GM18858 (cell line): ENCODE measurements around the gene STK17A.

ENCODE experiments used
- ATAC-seq: cut with Tn5 transposase; IDR thresholded peaks from one replicate; pipeline ENCODE4 v1.9.1; 2021; ENCODE audit not compliant: unreplicated experiment

Gene STK17A

DNA sequence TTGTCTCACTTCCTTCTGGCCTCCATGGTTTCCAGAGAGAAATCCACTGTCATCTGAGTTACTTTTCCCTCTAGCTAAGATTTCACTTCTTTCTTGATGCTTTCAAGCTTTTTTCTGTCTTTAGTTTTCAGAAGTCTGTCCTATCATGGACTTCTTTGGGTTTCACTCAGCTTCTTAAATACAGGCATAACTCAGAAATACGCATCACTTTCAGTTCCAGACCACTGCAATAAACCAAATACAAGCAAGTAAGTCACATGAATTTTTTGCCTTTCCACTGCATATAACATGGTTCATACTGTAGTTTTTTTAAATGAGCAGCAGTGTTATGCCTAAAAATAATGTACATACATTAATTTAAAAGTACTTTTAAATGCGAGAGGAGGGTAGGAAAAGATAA, 48.7 kb downstream of the STK17A start:
- ATAC-seq = no peak

DNA sequence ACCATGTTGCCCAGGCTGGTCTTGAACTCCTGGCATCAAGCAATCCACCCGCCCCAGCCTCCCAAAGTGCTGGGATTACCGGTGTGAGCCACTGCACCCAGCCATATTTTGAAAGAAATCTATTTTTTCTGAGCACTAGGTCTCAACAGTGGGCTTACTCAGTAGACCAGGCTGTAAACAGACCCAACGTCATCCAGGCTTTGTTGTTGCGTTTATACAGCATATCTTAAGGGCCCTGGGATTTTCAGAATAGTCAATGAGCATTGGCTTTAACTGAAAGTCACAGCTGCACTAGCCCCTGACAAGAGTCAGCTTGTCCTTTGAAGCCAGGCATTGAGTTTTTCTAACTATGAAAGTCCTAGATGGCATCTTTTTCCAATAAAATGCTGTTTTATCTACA, 49.8 kb downstream of the STK17A start:
- no peak for ATAC-seq

DNA sequence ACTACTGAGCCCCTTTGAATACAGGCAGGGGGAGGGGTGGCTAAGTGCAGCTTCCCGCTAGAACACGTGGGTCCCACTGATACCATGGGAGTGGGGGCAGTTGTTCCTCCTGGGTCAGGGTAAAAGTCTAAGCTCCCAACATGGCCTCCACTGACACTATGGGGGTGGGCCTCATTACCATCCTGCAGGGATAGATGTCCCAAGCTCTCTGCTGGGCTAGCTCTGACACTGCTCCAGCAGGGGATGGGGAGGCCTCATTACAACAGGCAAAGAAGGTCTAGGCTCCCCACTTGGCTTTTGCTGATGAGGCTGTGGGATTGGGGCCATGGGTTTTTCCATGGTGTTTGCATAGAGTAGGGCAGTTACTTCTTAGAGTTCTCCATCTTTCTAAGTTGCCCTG, 51.5 kb downstream of the STK17A start:
- no peak for ATAC-seq

DNA sequence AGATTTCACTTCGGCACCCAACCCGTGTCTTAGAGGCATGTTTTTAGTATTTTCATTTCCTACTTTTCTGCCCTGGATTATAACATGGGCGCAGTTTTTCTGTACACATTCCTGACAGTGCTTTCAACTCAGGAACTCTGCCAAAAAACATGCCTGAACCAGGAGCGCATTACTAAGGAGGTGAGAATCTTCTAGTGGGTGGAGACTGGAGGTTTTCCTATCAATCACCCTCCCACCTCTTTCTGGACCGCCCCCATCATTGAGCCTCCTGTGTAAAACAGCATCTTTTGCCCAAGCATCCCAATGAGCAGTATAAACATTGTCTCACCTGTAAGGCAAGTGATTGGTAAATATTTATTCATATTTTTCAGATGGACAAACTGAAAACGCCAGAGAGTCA, 53.2 kb downstream of the STK17A start:
- no peak for ATAC-seq

DNA sequence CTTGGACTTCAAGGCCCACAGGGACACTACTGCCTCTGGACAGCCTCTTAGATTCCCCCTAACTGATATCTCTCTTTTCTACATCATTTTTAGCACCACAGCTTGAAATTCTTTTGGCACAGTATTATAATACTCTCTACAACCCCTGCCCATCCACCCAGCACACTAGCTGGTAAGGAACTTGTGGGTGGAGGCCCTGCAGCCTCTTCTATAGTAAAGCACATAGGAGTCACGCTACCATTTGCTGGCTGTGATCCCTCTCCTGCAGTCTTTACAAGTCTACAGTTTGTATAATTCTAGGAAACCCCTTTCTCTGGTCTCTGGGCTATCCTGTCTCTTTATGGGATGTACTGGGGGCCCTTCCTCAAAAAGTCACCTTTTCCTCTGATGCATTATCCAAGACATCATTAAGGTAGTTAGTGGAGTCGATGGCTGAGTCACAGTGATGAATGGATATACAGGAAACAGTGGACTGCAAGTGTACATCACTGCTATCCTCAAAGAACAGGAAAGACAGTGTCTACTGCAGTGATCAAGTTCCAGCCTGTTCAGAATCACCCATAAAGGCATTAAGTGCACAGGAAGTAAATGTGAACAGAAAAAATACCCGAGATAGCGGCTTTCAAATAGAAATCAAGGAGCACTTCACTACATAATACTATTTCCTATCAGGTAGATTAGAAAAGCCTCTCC, 54.4 kb downstream of the STK17A start:
- ATAC-seq = no peak

DNA sequence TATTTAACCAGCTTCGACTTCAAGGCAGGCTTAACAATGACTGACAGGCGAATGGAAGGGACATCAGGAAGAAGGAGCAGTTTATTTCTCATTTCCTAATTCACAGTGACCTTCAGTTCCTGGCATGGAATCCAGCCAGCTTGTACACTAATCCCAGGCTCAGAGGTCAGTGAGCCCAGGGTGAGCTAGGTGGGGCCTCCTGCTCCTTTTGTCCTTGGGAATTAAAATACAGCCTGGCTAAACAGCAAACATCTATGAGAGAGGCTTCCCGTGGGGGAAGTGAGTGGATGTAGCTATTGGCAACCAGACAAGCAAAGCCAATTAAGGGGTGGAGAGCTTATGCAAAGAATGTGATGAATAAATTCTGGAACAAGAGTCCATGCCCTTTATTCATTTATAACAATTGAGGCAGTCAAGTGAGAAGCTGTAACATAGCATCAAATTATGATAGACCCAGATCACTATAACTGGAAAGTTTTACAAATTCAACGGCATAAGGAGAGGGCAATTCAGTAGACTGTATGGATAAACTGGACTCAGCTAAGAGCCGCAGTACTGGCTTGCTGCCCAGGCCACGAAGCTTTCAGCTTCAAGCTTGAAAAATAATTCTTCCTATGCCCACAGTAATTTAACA, 57.1 kb downstream of the STK17A start:
- ATAC-seq = no peak

DNA sequence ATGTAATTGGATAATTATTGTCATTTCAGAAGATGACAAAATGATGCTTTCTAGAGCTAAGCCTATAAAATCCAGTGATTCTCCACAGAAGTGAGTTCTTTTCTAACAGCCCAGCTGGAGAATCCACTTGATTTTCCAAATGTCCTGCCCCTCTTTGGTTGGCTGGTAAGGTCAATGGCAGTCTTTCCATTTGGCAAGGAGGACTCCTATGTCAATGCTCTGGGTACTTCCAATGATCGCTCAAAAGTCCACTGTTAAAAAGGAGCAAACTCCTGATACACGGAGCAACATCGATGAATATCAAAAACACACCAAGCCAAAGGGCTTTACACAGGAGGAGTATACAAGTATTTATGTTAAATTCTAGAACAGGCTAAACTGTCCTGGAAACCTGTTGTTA, 57.8 kb downstream of the STK17A start:
- no peak for ATAC-seq

DNA sequence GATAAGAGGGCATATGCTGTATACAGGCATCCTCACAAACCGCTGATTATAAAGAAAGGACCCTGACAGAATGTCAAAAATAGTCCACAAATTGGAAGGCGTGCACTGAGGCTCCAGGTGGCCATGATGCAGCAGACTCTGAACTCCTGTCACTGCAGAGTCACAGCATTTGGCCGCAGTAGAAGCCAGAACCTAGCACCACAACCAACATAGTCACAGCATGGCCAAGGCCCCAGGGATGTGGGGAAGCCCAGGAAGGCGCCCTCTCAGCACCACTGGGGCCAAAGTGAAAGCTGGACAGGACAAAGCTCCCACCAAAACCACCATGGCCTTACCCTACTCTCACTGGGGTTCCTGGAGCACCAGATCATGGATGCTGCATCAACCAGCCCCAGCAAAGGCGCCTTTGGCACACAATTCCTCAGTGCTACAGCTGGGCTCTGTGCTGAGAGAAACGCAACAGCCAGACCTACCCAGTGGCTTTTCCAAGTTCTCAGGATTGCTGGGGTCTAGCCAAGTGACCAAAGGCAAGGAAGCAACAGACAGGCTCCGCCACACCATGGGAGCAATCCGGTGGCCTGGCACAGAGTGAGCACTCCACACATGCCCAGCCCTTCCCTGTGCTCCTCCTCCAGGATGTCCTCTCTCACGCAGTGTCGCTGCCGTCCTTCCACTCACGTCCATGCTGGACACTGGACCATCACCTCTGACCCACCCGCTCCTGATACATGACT, 60.2 kb downstream of the STK17A start:
- no peak for ATAC-seq

DNA sequence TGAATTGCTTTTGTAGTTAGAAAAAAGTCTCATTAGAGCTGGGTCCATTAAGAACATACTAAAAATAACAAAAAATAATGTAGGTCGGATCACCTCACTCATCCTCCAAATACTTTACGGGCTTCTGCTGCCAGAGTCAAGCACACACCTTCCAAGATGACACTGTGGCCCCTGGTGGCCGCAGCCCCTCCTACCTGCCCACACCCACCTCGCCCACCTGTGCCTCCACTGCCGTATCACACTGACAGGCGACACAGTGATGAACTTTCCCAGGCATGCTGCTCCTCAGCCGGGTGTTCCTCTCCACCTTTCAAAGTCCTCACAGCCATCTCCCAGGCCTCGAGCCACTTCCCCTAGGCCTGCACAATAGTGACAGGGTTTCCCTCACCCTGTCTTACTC, 60.9 kb downstream of the STK17A start:
- no peak for ATAC-seq

DNA sequence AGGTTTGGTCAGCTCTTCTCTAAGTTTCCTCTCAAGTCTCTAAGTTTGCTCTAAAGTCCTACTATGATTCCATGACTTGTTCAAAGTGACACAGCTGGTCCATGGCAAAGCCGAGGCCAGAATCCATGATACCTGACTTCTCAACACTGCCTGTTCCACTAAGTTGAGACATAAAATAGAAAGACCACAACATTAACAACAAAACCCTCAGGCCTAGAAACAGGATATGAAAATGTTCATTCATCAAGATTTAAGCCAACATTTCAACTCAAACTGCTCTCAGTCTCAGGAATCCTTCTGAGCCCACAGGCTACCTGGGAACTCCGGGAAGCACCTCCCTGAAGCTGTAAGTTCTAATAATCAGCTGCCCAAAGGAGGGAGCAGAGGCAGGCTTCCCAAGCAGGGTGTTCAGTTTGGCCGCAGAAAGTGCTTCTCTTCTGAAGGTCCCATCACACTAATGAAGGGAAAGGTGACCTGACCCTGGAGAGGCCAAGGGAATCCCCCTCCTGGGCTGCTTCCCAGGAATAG, 62.9 kb downstream of the STK17A start:
- no peak for ATAC-seq

DNA sequence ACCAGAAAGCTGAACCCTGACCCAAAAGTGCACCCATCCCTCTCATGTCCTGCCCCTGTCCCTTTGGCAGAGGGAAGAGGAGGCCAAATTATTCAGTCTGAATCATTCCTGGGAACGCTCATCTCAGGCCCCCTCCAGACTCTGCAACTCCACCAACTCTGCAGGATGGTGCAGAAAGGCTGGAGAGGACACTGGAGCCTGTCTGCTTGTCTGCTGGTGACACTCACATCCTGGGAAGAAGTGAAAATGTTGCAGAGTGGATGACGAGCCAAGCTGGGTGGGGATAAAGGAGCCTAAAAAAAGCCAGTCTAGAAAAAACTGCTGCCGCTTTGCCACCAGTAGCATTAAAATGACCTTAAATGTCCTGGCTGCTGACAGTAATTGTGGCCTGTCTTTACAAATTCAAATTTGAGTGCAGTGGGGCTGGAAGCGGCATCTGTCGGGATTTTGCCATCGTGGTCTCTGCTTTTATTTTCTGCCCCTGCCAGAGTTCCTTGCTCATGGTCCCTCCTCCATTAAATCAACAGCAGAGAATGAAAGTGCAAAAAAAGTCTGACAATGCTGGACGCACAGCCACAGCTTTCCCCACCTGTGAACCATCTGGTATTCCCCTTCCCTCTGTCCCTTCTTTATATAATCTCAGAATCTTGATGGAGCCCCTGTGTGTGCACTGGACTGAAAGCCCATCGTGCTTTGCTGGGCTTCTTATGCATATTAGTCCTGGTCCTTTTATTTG, 63.9 kb downstream of the STK17A start:
- no peak for ATAC-seq

DNA sequence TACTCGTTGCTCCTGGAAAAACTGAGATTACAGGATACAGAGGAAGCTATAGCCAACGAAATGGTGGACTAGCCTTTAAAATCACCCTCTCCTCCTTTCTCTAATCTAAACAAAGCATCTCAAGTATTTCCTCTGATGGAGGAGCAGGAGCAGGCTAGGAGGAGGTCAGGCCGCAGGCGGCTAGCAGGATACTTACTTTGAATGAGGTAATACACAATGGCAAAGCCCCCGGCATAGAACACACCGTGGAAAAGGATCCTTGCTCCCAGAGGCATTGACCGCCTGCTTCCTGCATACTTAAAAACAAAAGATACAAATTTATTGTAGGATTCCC, 64.4 kb downstream of the STK17A start:
- ATAC-seq = no peak

DNA sequence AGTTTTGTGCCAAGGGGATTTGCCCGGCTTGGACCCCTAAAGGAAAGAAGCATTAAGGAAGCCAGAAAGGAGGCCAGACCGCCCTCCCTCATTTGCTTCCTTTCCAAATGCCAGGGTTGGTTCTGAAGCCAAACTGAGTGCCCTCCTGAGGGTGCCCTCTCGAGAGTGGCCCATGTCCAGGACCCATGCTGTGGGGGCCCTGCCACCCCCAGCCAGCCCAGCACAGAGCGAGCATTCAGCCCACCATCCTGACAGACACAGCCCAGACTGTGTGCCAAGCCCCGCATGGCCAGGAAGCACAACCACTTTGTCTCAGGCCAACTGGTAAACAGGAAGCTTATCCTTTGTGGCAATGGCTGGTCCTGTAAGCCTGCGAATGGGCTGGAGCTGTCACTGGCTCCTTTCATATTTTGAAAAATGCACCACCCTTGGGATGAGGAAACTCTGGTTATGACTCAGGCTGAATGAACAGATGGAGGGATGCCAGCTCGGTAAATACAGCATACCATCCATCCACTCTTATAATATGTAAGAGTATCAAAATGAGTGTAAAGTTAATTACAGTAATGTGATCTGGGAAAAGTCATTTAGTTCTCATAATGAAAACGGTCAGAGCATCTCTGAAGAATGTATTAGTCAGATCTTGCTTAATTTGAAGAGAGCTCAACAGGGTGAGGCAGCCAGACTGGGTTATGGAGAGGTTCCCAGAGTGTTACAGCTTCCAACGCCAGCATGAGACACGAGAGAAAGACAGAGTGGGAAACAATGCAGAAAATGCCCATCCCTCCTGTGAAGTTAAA, 65.0 kb downstream of the STK17A start:
- ATAC-seq = no peak

DNA sequence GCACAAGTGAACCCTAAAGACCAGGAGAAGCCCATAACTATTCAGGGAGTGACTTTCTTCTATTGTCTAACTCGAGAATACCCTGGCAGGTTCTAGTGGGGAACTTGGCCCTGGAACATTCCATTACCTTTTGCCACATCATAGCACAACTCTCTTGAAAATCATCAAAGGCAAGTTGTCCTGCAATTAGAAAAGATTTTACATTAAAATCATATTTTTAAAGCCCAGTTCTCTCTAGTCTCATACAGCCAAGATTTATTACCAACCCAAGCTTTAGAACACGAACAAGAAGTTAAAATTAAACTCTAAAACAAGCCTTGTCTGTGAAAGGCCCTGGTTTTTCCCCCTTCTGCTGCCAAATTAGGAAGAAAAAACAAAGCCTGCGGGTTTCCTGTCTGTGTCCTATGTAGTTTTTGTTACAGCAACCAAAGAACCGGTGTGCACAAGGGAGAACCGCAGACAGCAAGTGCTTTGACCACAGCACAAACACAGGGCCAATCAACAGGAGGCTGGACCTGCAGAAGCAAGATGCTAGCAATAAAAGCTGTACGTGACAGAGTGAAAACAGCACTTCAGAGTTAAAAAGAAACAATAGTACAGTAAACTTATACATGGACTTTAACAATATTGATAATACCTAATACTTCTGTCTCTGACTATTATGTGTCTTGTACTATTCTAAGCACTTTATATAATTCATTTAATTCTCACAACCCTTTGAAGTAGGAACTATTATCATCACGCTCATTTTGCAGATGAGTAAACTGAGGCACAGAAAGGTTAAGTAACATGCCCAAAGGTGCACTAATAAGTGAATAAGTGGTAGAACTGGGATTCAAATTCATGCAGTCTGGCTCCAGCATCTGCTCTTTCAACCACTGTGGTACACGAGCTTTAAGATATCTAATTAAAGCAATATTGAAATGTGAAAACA, 65.8 kb downstream of the STK17A start:
- peak; percentile 52 for ATAC-seq

DNA sequence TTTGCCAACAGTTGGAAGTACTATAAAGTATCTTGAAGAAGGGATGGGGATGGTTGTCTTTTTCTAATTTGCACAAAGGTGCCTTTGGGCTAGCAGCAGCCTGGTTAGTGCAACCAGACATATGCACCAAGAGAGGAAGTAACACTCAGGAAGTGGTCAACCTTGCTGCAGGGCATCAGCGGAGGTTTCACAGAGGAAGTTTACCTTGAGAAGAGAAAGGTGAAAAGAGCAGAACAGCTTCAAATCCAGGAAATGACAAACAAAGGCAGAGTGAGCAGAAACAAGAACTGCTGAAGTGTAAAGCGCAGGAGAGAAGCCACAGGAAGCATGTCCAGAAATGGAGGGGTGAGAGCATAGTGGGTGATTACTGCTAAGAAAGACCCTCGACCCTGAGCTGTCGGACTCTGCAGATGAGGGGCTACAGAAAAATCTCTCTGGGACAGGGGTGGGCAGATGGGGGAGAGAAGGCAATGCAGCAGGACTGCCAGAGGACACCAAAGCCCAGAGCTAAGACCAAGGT, 66.9 kb downstream of the STK17A start:
- peak; percentile 64 for ATAC-seq

DNA sequence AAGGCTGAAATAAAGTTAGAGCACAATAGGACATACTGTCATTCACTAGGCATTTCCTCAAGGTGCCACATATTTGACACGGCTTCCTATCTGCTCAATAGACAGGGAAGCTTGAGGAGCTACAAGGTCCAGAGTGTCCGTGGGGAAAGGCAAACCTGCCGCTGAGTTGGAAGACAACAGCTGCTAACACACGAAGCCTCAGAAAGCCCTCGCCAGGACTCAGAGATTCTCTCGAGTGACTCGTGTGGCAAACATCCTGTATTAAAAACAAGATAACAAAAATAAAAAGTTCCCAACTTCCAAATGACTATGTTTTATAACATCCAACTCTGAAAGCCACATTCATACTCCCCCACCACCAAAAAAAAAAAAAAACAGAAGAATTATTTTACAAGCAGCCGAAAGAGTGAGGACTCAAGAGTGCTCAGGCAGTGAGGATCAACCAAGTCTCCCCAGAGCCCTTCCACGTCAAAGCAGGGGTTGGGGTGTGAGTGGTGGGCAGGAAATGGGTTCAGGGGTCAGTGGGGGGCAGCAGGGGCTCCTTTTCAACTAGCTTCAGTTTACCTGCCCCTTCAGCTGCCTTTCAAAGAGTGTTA, 67.6 kb downstream of the STK17A start:
- no peak for ATAC-seq

DNA sequence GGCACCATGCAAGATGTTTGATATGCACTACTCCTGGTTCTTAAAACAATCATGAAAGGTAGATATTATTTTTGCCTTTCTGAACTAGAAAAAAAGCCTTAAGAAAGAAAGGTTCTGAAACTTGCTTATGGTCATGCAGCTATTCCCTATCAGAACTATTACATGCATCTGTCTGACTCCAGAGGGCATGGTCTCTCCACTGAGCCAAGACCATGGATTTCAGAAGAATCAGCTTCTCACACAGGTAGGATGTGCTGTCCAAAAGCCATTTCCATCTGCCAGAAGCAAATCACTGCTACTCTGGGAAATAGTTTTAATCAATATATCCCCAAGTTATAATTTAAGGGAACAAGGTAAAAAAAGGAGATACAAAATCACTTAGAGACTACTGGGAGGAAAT, 69.5 kb downstream of the STK17A start:
- no peak for ATAC-seq

DNA sequence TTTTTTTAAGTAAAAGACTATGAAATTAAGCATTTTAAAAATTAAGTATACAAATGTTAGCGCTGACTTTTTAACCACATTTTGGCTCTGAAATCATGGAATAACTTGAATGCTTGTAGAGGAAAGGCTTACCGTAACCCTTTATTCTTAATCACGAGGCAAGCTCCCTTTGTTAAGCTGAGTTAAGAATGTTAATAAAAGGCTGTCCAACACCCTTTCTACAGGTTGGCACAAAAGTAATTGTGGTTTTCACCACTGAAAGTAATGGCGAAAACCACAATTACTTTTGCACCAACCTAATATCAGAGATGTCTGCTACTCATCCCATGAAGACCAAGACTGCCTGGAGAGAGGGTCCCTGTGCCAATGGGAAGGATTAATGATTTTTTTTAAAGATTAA, 70.6 kb downstream of the STK17A start:
- ATAC-seq = no peak

DNA sequence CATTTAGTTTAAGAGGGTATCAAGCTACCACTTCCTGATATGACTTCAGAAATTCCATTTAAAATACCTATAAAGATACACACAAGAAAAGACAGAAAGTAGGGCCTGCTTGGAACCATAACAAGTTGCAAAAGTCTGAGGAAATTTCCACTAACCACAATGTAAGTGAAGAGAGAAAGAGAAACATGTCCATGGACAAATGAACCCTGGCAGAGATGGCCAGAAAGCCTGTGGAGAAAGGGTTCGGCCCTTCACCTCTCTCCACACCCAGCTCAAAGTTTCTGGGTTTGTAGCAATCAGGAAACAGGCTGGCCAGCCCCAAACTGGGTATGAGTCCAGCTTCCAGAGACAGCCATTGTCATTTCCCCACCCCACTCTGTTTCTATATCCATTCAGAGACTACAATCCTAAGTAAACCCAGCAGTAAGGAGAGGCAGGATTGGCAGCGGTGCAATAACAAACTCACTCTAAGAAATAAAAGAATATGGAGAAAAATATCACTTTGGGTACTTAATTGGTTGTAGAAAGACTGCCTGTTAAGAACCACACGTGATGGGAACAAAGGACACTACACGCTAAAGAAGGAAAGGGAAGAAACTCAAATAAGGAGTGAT, 71.1 kb downstream of the STK17A start:
- no peak for ATAC-seq
